GM18519 (cell line): ENCODE data around the gene ERBB2.

Experiments
- ATAC-seq: cut with Tn5 transposase; IDR thresholded peaks from one replicate; pipeline ENCODE4 v1.9.1; 2021; ENCODE audit warnings: mild to moderate bottlenecking, moderate library complexity; ENCODE audit not compliant: unreplicated experiment, low FRiP score

ERBB2 gene

DNA sequence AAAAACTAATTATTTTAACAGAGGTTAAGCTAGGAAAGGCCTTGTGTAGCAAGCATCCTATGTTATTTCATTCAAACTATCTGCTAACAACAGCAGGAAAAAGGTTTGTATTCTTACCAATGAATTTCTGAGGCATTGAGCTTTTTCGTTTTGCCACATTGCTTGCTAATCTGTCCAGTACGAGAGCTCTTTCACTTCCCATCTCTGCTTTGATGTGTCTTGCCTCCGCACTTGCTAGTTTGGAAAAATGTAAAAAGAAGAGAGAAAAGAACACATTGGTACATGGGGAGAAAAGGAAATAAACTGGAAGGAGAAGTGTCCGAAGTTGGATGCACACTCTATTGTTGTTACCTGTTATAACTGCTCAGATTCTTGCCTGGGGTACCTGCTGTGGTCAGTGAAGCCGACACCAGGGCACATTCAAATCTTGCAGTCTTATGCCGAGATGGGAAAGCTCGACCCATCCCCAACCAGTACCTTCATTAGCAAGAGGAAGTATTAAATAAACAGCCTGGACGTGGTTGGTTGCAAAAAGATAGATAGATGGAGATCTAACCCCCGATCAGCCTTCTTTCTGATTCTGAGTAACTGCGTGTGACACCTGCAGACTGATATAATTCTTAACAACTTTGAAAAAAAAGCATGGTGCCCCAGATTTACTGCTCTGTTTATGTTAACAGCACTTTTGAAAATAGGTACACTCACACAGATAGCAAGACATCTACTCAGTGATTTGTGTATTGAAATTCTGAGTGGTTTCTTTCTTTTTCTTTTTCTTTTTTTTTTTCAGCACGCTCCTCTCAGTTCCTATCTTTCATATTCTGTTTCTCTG, 77.9 kb downstream of the ERBB2 start:
- peak; percentile 48 for ATAC-seq
